DND-41 (cell line): ENCODE measurements around the gene XRN2.

Source experiments
- EZH2 ChIP-seq: IDR thresholded peaks from 3 replicates; pipeline ENCODE4 v1.6.1; 2012; ENCODE audit warnings: borderline replicate concordance, low read depth, mild to moderate bottlenecking, moderate library complexity, low read length, inconsistent platforms; ENCODE audit not compliant: severe bottlenecking
- TF ChIP-seq, protein P1 (sequence below): IDR thresholded peaks from 2 replicates; pipeline ENCODE4 v1.5.1; 2012; ENCODE audit warnings: borderline replicate concordance, low read length, moderate library complexity, mild to moderate bottlenecking; ENCODE audit not compliant: poor library complexity, severe bottlenecking; ENCODE audit errors: extremely low read depth

DNA sequence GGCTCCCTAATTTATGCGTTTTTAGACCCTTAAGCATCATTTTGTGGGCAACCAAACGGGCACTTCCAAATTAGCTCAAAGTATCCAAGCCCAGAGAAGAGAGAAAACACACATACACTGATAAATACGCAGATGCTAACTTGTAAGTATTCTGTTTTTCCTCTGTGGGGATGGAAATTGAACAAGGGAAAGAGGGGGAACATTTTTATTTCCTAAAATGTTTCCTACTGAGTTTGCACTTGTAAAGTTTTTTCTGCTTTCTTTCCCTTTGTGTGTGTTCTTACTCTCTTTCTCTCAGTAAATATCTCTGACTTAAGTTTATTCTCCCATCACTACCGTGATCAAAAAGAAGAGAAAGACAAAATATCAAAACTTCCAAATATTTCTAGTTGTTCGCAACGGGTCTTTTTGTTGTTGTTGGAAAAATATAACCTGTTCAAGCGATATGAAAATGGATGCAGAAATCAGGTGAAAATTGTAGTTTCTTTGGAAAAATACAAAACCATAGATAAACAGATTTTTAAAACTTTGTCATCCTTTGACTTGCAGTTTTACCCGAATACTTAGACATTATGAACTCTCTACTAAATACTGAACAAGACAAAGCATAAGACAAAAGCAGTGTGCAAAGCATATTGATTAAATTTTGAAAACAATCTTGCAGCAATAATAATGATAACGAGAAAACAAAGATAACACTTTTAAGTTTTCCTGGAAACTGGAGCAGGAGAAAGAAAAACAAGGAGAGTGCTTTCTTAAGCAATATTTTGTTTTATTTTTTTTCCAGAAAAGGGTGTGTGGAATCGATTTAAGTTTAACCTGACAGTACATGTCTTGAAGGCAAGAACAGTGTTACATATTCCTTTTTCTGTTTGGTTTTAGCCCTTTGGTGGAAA is 95.2 kb downstream of the XRN2 start:
- TF ChIP-seq, protein P1, sequence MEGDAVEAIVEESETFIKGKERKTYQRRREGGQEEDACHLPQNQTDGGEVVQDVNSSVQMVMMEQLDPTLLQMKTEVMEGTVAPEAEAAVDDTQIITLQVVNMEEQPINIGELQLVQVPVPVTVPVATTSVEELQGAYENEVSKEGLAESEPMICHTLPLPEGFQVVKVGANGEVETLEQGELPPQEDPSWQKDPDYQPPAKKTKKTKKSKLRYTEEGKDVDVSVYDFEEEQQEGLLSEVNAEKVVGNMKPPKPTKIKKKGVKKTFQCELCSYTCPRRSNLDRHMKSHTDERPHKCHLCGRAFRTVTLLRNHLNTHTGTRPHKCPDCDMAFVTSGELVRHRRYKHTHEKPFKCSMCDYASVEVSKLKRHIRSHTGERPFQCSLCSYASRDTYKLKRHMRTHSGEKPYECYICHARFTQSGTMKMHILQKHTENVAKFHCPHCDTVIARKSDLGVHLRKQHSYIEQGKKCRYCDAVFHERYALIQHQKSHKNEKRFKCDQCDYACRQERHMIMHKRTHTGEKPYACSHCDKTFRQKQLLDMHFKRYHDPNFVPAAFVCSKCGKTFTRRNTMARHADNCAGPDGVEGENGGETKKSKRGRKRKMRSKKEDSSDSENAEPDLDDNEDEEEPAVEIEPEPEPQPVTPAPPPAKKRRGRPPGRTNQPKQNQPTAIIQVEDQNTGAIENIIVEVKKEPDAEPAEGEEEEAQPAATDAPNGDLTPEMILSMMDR: no peak
- TF ChIP-seq EZH2: no peak
